HFFc6 (cell line): ENCODE results near the gene CASK. TPM values are rescaled to one million over a fixed set of nuclear protein-coding genes. Genes with fewer than 3 reads are reported as not detected.

Experiments used
- DNase-seq: peaks from one replicate; pipeline ENCODE4 v3.0.0-alpha.2; 2018
- H3K27ac Mint-ChIP-seq: 2 replicates; pipeline ENCODE4 v1.8.0; 2020; ENCODE audit warnings: mild to moderate bottlenecking, mixed read lengths
- H3K27me3 Mint-ChIP-seq: 2 replicates; pipeline ENCODE4 v1.8.0; 2021; ENCODE audit warnings: mild to moderate bottlenecking, moderate library complexity, mixed read lengths; ENCODE audit not compliant: insufficient read depth
- H3K36me3 Mint-ChIP-seq: 2 replicates; pipeline ENCODE4 v1.8.0; 2021; ENCODE audit warnings: low read depth, mixed read lengths
- H3K4me1 Mint-ChIP-seq: 2 replicates; pipeline ENCODE4 v1.8.0; 2020; ENCODE audit warnings: low read depth, mixed read lengths
- H3K4me3 Mint-ChIP-seq: 2 replicates; pipeline ENCODE4 v1.8.0; 2020; ENCODE audit warnings: mild to moderate bottlenecking, moderate library complexity, mixed read lengths
- H3K9me3 Mint-ChIP-seq: 2 replicates; pipeline ENCODE4 v1.8.0; 2020; ENCODE audit warnings: mild to moderate bottlenecking, mixed read lengths
- total RNA-seq, 6 experiments: library from RNA; stranded (reverse); fragmentation: NEBNext Ultra II Directional; extraction: Animal tissue kit (Norgen Biotek cat#: 25700); gene quantifications; 2 replicates in 1 of 6; 3 replicates in 5 of 6; pipeline ENCODE4 v1.2.3, GENCODE V29; 2021
- TF ChIP-seq, protein P1 (sequence below): fragments of 200-600 bp; sonication (generic); IDR thresholded peaks from 2 replicates; pipeline ENCODE4 v1.5.0; 2021; ENCODE audit warnings: antibody characterized with exemption, mild to moderate bottlenecking

The CASK gene
- total RNA-seq, 6 experiments from 2014 or later = 34.7 to 37.1 (median 35.4) TPM

DNA sequence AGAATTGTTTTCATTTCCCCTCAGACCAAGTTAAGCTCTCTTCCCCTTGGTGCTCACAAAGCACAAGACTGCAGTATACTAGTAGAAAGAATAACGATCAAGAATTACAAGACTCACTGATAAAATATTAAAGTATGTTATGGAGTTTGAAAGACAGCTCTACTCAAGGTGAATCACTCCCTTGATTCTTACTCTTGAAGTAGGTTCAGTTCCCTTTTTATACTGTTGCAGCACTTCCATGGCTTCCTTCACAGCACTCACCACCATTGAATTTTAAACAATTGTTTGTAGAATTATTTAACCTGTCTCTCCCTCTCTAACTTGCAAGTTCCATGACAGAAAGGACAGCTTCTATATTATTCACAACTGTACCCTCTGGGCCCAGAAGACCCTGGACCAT lies 42.2 kb downstream of the CASK start:
- Mint-ChIP-seq H3K9me3 (no peaks in the 10 kb centered on the region), H3K4me1 (no peaks in the 10 kb centered on the region), H3K4me3 (no peak overlapping the region), H3K27ac (no peak overlapping the region), H3K27me3 (no peaks in the 10 kb centered on the region), H3K36me3 (no peaks in the 10 kb centered on the region)
- DNase-seq = no peak
- TF ChIP-seq, protein P1, sequence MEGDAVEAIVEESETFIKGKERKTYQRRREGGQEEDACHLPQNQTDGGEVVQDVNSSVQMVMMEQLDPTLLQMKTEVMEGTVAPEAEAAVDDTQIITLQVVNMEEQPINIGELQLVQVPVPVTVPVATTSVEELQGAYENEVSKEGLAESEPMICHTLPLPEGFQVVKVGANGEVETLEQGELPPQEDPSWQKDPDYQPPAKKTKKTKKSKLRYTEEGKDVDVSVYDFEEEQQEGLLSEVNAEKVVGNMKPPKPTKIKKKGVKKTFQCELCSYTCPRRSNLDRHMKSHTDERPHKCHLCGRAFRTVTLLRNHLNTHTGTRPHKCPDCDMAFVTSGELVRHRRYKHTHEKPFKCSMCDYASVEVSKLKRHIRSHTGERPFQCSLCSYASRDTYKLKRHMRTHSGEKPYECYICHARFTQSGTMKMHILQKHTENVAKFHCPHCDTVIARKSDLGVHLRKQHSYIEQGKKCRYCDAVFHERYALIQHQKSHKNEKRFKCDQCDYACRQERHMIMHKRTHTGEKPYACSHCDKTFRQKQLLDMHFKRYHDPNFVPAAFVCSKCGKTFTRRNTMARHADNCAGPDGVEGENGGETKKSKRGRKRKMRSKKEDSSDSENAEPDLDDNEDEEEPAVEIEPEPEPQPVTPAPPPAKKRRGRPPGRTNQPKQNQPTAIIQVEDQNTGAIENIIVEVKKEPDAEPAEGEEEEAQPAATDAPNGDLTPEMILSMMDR = no peak

GRCh38 chrX:41877167-41877566 lies 46.2 kb downstream of the CASK start:
- H3K27me3 Mint-ChIP-seq = no peaks in the 10 kb centered on the region
- no peak overlapping the region for H3K27ac Mint-ChIP-seq
- TF ChIP-seq, protein P1 = no peak
- peaks cover 6% of the 10 kb centered on the region for H3K4me1 Mint-ChIP-seq
- H3K9me3 Mint-ChIP-seq = no peaks in the 10 kb centered on the region
- no peaks in the 10 kb centered on the region for H3K36me3 Mint-ChIP-seq
- no peak for DNase-seq
- no peak overlapping the region for H3K4me3 Mint-ChIP-seq

DNA sequence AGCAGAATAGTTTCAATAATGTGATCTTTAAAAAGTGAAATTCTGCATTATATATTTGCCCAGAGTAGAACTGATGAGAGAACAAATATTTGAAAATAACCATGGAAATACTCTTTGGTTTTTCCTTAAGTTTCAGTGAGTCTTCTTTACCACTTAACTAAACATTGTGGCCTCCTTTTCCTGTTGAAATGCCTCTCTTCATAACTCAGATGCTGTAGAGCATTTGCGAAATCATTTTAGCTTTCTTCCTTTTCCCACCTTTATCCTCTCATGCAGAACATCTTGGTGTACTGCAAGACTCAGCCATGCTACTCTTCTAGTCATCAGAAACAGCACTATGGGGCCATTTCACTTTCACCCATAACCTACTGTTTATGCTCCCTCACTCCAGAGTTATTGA lies 48.2 kb downstream of the CASK start:
- Mint-ChIP-seq H3K4me3 (no peak overlapping the region), H3K27me3 (no peaks in the 10 kb centered on the region), H3K4me1 (peaks cover 10% of the 10 kb centered on the region), H3K9me3 (no peaks in the 10 kb centered on the region), H3K36me3 (no peaks in the 10 kb centered on the region), H3K27ac (no peak overlapping the region)
- DNase-seq = no peak
- TF ChIP-seq, protein P1 = no peak

GRCh38 chrX:41870719-41871151 lies 52.6 kb downstream of the CASK start:
- no peaks in the 10 kb centered on the region for H3K9me3 Mint-ChIP-seq
- DNase-seq = no peak
- TF ChIP-seq, protein P1 = no peak
- H3K4me3 Mint-ChIP-seq = no peak overlapping the region
- H3K27ac Mint-ChIP-seq = no peak overlapping the region
- H3K4me1 Mint-ChIP-seq = peaks cover 14% of the 10 kb centered on the region
- no peaks in the 10 kb centered on the region for H3K27me3 Mint-ChIP-seq
- H3K36me3 Mint-ChIP-seq = no peaks in the 10 kb centered on the region

- H3K4me1 Mint-ChIP-seq = 0 out of 2 replicates have a peak, but pooled peaks cover 8% of the 10 kb centered on the region
Measured at GRCh38 chrX:41868392-41868977, 54.9 kb downstream of the CASK start.

More at GRCh38 chrX:41868392-41868977, 54.9 kb downstream of the CASK start:
- no peak for DNase-seq
- H3K36me3 Mint-ChIP-seq = no peaks in the 10 kb centered on the region
- no peaks in the 10 kb centered on the region for H3K9me3 Mint-ChIP-seq
- TF ChIP-seq, protein P1 = no peak
- no peak overlapping the region for H3K27ac Mint-ChIP-seq
- H3K4me3 Mint-ChIP-seq = no peak overlapping the region
- no peaks in the 10 kb centered on the region for H3K27me3 Mint-ChIP-seq
